ENCODE results near the gene FGD1.

GRCh38 chrX:54482839-54483593 lies 13.0 kb downstream of the FGD1 start:
- no peak for TF ChIP-seq CTCF (conservative IDR thresholded peaks at IDR 0.05; ENCODE audit: low read depth, low read length)
- TF ChIP-seq EZH2 (IDR thresholded peaks at IDR 0.05; ENCODE audit: borderline replicate concordance, low read depth, low read length, poor library complexity, severe bottlenecking): no peak

Measured in A673 (cell line).